NCI-H2029 treated with DMSO at 0.1 percent for 48 hours (cell line): ENCODE results near the gene SSRP1.
"Not testable (repeated sequence)": the region's sequence is repeated elsewhere in the genome, so short reads cannot be mapped to it uniquely, and the experiment has no call there.

ENCODE experiments used
- DNase-seq: peaks from one replicate; lab custom pipeline; 2025; lab: John Stamatoyannopoulos, UW

Gene SSRP1

DNA sequence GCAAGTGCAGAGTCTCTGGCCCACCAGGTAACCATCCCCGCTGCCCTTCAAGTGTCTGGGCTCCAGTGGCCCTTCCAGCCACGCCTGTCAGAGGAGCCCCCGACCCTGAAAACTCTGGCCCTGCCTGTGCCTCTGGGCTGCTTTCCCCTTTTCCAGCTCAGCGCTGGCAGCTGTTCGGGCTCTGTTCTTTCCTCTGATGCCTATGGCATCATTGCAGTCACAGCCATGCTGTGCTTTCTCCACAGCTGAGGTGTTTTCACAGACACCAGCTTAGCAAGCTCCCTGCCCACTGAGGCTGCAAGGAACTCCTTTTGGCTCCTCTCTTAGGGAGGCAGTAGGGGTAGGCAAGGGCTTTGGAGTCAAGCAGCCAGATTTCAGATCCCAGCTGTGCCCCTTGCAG lies 23.7 kb upstream of the SSRP1 start:
- DNase-seq = no peak

DNA sequence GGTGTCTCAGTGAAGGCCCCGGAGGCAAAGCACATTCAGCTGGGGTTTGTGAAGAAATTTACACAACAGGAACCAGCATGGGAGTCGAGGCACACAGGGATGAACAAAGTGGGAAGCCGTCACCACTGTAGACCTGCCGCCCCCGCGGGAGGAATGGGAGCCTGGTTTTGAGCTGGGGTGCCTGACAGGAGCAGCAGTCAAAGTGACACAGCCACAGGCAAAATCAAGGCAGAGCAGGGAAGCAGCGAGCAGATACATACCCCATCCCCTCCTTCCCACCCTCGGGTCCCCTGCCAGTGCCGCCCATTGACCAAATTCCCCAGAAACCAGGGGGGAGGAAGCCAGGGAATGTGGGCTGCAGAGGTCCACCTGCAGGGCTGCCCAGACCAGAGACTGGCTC lies 23.3 kb upstream of the SSRP1 start:
- no peak for DNase-seq

DNA sequence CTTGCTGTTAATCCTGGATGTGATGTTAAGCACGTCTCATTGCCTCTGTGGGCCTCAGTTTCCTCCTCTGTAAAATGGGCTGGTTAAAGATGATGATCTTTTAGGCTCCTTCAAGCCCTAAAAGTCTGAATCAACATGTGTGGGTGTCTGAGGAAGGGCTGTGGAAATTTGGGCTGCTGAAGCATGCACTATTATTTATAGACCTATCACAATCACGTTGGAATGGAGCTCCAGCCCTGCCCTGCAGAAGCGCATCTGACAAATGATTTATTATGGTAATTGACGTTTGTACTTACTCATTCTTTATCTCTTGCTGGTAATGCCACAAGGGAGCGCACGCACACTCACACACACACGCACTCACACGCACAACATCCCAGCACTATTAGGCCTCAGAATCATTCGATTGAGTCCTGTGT lies 22.9 kb upstream of the SSRP1 start:
- DNase-seq = no peak

DNA sequence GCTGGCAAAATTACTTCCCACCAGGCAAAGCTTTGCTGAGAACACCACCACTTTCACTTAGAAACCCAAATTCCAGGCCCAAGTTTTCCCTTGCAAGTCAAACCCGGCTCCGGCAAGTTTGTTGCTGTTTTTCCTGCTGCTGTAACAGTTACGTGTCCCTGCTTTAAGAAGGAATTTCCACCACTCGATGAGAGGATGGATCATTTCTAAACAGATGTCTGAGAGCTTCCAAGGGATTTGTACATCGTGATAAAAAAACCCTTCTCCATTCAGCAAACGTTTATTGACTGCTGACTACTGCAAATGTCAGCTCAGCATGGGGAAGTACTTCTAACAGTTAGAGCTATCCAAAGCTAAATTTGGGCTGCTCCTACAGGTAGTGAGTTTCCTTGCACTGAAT lies 22.2 kb upstream of the SSRP1 start:
- DNase-seq = no peak

DNA sequence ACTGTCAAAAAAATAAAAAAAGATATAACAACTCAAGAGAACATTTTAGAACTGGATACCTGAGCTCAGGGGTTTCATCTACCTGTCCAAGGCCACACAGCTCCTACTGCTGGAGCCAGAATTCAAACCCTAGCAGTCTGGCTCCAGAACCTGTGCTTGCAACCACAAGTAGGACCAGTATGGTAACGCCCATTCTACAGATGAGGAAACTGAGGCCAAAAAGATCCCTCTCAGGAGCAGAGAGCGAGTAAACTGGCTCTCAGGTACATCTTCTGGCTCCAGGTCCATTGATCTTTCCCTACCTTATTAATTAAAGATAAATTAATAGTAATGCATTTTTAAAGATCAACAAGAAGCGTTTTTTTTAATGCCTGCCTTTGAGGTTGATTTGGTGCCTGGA lies 21.6 kb upstream of the SSRP1 start:
- no peak for DNase-seq

DNA sequence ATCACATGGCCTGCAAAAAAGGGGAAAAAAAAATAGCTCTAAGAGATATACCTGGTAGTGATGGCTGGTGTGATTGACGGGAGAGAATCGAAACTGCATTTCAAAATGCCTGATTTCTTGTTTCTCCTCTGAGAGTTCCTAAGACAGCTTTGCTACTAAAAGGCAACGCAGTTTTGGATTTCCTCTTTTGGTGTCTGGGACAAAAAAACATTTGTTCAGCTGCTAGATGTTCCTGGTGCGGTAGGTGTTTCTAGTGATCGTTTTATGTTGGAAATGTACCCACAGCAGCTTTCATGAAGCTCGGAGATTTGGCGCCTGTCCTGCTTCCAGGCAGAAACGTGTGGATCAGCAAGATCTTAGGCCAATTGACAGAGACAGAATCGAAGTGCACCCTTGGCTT lies 20.6 kb upstream of the SSRP1 start:
- no peak for DNase-seq

DNA sequence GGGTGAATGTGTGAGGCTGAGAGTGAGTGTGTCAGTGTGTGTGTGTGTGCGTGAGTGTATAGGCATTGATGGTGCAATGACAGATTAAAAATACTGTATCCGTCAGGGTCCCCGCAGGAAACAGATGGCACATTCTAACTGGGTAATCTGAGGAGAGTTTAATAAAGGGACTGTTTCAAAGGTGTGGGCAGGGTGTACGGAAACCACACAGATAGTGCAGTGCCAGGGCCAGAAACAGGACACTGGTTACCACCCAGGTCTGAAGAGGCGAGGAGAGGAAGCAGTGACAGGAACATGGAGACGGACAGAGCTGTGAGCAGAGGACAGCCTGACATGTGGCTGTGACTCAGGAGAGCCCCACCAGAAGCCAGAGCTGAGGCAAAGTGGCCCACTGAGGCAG lies 19.0 kb upstream of the SSRP1 start:
- DNase-seq = no peak

DNA sequence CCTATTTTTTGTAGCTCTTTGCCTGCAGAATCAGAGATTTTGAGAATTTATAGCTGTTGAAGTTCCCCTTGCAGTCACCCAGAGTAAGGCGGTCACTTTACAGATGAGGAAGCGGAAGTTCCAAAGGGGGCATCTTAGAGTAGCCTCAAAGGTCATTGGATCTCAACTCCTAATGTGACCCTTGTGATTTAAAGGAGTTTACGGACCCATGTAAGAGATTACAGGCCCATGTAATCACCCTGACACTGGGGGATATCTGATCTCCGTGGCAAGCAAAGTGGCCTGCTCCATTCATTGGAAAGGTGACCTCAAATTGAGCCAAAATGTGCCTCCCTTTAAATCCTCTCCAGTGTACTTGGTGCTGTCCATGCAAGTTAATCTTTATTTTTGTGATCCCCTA lies 18.2 kb upstream of the SSRP1 start:
- DNase-seq = no peak

DNA sequence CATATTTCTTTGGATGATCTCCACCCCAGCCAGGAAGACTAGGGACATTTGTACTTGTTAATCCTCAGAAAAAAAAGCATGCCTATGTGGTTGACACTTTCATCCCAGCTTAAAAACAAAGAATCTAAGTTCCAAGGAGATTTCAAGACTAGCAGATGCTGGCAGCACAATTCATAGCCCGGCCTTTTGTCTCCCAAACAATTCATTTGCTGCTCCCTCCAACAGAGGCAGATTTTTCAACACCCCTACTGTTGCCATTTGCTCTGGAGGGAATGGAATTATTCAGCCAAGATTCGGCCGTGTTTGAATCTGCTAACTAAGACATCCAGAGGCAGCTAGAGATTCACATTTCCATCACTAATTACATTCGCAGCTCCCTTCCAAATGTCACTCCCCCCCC lies 17.8 kb upstream of the SSRP1 start:
- no peak for DNase-seq

DNA sequence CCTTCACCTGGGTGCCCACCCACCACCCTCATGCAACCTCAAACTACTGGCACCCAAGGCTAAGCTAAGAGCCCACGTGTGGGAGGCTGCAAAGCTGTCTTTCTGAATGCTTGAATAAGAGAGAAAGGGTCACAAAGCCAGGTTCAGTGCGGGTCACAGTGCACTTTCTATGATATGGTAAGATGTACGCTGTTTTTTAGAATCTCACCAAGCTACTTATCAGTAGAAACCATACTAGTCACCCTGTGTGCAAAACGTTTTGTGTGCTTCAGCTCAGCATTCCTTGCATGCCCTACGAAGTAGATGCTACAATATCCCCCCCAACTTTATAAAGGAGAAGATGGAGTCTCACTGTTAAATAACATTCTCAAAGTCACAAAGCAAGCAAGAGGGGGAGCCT lies 17.3 kb upstream of the SSRP1 start:
- no peak for DNase-seq

DNA sequence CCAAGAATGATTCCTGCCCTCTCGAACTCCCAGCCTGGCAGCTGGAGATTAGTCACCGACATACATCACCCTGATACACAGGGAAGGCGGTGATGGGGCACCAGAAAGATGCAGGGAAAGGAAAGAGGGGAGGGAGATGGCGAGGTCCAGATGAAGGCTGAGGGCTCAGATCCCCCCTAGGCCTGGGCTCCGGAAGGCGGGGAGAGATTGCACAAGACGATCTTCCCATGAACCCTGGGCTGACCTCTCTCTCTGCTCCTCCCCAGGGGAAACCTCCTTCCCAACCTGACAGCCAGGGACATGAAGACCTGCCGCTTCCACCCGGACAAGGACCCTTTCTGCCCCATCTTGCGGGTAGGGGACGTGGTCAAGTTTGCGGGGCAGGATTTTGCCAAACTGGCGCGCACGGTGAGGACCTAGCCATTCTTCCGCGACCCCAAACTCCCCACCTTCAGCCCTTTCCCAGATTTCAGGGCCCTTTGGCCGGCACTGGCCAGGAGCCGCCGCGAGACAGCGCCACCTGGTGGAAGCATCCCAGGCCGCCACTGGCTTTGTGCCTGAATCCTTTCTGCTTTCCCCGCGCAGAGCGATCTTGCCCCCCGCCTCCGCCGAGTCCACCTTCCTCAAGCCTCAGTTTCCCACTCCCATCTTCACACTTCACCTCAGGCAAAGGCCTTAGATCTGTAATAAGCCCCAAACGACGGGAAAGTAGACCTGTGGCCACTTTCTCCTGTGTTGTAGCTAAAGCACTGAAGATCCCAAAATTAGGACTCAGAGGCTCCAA lies 14.0 kb upstream of the SSRP1 start:
- DNase-seq = no peak

DNA sequence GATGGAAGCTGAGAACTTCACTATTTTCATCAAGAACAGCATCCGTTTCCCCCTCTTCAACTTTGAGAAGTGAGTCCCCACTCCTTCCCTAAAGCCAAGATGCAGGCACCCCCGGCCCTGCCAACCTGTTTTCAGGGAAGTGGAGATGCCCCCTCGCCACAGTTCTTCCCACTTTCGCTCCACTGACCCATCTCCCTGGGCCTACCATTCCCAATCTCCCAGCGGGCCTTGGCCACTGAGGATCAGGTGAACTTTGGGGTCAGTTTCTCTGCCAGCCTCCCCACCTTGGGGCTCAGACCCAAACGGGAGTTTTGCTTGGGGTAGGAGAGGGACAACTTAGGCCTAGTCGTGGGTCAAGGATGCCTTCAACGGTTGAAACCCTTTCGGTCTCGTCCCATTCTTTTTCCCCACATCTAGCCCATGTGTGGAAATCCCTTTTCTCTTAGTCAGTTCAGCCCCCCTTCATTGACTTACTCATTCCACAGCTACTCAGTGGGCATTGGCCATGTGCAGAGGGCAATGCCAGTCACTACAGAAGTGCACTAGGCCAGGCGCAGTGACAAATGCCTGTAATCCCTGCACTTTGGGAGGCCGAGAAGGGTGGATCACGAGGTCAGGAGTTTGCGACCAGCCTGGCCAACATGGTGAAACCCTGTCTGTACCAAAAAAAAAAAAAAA lies 13.1 kb upstream of the SSRP1 start:
- no peak for DNase-seq

DNA sequence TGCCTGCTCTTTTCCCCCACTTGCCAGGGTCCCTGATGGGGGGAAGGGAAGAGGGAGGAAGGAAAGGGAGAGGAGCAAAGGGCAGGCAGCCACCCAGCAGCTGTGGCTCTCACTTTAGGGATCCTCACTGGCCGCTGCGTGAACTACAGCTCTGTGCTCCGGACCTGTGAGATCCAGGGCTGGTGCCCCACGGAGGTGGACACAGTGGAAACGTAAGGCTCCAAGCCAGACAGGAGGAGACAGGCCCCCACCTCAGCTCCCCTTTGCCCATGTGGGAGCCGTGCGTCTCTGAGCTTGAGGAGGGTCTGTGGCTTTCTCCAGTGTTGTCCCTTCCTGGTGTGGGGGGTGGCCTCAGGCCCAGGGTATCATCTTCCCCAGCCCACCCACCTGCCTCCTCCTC lies 12.4 kb upstream of the SSRP1 start:
- DNase-seq = no peak

DNA sequence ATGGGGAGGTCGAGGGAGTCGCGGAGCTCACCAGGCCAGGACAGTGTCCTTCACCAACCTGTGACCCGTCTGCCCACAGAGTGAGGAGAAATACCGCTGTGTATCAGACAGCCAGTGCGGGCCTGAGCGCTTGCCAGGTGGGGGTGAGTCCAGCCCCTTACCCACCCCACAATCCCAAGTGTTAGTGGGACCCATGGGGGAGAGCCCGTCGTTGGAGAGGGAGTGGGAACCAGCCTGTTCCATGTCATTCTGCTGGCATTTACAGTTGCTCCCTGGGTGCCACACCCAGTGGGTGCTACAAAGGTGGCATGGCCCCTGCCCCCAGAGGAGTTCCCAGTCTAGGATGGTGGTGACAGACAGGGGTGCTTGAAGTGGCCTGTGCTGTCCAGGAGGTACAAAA lies 11.6 kb upstream of the SSRP1 start:
- DNase-seq = no peak

DNA sequence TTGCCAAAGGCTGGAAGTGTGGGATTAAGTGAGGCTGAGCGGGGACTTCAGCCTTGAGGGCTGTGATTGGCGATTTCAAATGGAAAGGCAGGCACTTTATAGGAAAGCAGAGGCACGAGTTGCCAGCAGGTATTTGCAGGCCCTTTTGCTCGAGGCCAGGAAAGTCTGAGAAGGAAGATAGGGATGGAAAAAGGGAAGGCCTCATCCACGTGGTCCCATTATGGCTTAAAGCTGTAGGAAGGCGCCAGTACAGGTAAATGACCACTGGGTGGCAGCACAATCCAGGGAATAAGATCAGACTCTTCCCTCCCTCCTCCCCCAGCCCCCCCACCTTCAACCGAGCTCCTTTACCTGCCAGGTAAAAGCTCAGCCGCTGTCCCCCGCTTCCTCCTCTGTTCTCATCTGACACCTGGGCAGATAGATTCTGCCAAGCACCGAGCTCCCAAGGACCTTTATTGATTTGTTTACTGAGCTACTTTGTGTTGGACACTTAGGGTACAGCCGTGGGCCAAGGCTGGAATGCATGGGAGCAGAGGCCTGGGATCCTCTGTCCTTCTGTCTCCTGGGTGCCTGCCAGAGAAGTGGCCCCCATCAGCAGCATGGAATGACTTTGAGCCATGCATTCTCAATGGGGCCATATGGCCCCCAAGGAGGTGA lies 10.0 kb upstream of the SSRP1 start:
- DNase-seq = peak; percentile 90

DNA sequence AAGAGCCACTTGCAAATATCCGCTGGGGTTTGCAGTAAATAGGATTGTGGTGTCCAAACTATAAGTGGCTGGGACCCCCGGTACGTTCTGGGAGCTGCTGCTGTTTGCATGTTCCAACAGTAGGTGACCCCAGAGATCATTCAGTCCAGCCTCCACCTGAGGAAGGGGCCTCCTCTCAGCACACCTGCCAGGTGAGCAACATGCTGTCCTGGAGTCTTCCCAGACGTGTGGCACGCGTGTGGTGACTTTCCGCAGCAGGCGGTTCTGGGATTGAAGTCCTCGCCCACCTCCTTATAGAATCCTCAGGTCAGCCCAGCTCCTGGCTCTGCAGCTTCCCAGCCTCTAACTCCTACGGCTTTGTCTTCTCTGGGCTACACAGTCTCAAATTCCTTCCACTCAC lies 9.1 kb upstream of the SSRP1 start:
- DNase-seq = no peak

DNA sequence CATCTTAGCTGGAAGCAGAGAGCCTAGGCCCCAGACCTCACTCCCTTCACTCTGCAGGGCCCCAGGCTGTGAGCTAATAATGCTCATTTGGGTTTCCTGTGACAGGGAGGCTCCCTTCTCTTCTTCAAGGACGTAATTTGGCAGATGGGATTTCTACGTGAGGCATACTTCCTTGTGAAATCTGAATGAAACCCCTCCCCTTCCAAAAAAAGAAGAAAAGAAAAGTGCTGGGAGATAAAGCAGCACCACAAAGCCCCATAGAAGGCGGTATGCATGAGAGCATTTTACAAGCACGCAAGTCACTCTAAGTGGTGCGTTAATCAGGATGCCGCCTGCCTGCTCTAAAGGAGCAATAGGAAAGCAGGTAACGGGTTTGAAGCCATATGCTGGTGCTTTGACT lies 8.1 kb upstream of the SSRP1 start:
- no peak for DNase-seq

DNA sequence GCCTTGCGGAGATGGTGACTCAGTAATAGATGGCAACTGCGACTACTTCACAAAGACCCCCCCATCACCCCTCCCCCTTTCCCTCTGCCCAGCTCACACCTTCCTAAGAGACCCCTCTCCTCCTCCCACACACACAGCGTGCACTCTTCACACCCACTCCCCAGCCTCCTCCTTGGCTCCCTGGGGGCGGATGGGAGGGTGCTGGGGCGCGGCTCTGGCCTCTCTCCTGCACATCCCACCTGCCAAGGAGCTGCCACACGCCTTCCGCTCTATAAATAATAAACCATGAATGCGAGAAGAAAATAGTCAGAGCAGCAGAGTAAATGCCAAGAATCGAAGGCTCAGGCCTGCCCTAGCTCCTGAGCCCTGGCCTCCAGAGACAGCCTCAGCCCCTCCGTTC lies 7.0 kb upstream of the SSRP1 start:
- no peak for DNase-seq

DNA sequence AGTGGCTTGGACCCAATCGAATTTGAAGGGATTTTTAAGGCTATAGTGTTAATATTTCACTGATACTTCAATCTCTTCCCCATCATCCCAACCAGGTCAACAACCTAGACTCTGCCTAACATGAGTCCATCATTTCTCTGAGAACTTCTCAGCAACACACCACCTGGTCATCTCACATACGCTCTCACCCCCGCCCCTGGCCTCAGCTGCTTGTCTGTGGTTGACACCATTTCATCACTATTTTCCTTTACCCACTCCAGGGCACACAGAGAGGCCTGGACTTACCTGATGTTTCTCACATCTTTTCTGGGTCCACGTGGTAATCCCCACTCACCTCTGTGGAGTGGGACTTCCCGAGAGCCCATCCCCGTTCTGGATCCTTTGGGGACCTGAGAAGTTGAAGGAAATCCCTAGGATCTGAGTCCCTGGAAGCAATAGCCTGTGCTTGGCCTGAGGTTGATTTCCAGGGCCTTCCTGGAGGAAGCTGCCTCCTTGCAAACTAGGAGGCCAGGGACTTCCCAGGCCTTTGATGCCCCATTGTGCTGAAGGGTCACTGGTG lies 5.6 kb upstream of the SSRP1 start:
- DNase-seq = no peak

DNA sequence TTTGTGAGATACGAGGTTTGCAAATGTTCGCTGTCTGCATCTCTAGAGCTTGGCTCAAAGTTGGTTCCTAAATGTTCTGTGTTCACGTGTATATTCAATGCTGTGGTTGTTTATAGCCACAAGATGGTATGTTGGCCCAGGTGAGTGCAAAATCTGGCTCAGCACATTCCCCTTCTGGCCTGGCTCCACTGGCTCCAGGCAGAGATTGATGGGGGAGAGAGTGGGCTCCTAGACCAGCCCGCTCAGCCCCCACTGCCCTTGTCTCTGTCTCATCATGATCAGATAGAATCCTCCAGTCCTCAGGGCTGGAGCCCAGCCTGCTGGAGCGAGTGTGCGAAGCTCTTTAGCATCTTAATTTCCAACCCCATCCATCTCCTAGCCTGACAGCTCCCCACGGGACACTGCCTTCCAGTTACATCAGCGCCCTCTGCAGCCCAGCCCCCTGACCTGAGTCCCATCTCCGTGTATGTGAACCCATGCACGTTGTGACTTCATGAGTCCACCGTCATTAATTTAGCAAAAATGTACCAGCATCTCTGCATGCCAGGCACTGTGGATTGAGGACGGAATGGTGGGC lies 4.4 kb upstream of the SSRP1 start:
- no peak for DNase-seq

DNA sequence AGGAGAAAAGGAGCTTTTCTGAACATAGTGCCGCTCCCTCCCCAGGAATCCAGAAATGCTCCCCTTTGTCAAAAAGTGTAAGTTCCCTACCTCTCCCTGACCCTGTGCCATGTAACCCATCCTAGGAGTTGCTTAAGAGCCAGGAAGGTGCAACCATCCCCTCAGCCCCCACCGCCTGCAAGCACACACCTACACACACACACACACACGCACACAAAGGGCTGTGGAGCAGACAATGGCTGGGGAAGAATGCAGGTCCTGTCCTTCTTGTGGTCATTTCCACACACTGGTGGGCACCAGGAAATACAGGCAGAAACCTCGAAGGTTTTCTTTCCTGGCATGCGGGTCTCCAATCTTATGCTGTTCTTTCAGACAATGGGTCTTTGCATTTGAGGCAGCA lies 3.6 kb upstream of the SSRP1 start:
- no peak for DNase-seq

DNA sequence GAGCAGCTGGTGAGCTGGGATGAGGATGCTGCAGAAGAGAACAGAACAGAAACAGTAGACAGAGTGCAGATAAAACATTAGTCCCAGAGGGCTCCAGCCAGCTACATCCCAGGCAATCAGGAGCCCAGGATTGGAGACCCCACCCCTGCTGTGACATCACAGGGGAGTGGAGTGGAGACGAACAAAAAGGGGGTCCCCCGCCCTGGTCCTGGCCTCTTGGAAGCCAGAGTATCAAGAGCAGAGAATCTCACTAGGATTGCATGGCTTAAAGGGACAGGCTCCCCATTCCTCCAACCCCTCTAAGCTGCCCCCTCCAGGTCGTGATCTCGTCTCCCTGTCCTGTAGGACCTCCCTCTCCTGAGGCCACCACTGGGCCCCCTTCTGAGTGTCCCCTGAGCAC lies 2.5 kb upstream of the SSRP1 start, which contains the start of gene P2RX3:
P2RX3 (plus strand) TSS at position 211 of the 400 bp plus-strand sequence. CDS start 199 bp downstream, outside the sequence.
- no peak for DNase-seq

DNA sequence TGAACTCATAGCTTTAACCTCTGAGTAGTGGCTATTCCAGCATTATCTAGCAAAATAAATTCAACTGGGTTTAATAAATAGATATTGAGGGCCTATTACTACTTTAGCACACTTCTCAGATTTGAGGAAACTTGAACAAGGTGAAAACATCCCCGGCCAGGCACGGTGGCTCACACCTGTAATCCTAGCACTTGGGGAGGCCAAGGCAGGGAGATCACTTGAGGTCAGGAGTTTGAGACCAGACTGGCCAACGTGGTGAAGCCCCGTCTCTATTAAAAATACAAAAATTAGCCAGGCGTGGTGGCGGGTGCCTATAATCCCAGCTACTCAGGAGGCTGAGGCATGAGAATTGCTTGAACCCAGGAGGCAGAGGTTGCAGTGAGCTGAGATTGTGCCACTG lies 1.2 kb upstream of the SSRP1 start:
- DNase-seq = not testable (repeated sequence)
